B cell (primary cell): ENCODE measurements around the gene CDC42BPG.

Experiments used
- CTCF ChIP-seq: fragments of 200-600 bp; IDR thresholded peaks from one replicate; pipeline ENCODE4 v1.8.0; 2022; ENCODE audit warnings: antibody characterized with exemption, mild to moderate bottlenecking
- EZH2 ChIP-seq: IDR thresholded peaks from 2 replicates; pipeline ENCODE4 v1.6.1; 2012; ENCODE audit warnings: borderline replicate concordance, low read depth, mild to moderate bottlenecking, moderate library complexity, low read length; ENCODE audit not compliant: insufficient read depth, poor library complexity, severe bottlenecking

GRCh38 chr11:64790205-64791095, 54.0 kb downstream of the CDC42BPG start:
- TF ChIP-seq CTCF (no peak), EZH2 (no peak)
